HG03045 (cell line): ENCODE results near the gene VEZT.
"Not testable (repeated sequence)": the region's sequence is repeated elsewhere in the genome, so short reads cannot be mapped to it uniquely, and the experiment has no call there.

Experiments
- ATAC-seq: cut with Tn5 transposase; IDR thresholded peaks from one replicate; pipeline ENCODE4 v1.9.1; 2021; ENCODE audit warnings: mild to moderate bottlenecking, moderate library complexity; ENCODE audit not compliant: unreplicated experiment

VEZT gene

GRCh38 chr12:95217377-95218149 lies at the start of gene VEZT, which contains the start of gene FGD6:
Gene VEZT, plus strand, starts transcription at chr12:95217807. Its CDS starts 44 bp downstream, at chr12:95217851.
Gene FGD6, minus strand, starts transcription at chr12:95217467. Its CDS starts 227 bp downstream, at chr12:95217240.
- ATAC-seq: peak; percentile 95

GRCh38 chr12:95168746-95169145 lies 48.9 kb upstream of the VEZT start:
- no peak for ATAC-seq

GRCh38 chr12:95169368-95169767 lies 48.2 kb upstream of the VEZT start:
- ATAC-seq: no peak

GRCh38 chr12:95173392-95174251 lies 44.0 kb upstream of the VEZT start:
- ATAC-seq: no peak

GRCh38 chr12:95177201-95177768 lies 40.3 kb upstream of the VEZT start:
- no peak for ATAC-seq

GRCh38 chr12:95178136-95178535 lies 39.5 kb upstream of the VEZT start:
- no peak for ATAC-seq

GRCh38 chr12:95179011-95179410 lies 38.6 kb upstream of the VEZT start:
- no peak for ATAC-seq

GRCh38 chr12:95181103-95181502 lies 36.5 kb upstream of the VEZT start:
- ATAC-seq: no peak

- no peak for ATAC-seq
Observed at GRCh38 chr12:95182868-95183415, 34.7 kb upstream of the VEZT start.

GRCh38 chr12:95184121-95184520 lies 33.5 kb upstream of the VEZT start:
- no peak for ATAC-seq

GRCh38 chr12:95185072-95185471 lies 32.5 kb upstream of the VEZT start:
- no peak for ATAC-seq

- ATAC-seq: no peak
Observed at GRCh38 chr12:95185854-95186253, 31.8 kb upstream of the VEZT start.

- no peak for ATAC-seq
Observed at GRCh38 chr12:95187865-95188415, 29.7 kb upstream of the VEZT start.

- ATAC-seq: no peak
Observed at GRCh38 chr12:95191060-95191696, 26.4 kb upstream of the VEZT start.

GRCh38 chr12:95192271-95192670 lies 25.3 kb upstream of the VEZT start:
- ATAC-seq: no peak

GRCh38 chr12:95193139-95193538 lies 24.5 kb upstream of the VEZT start:
- no peak for ATAC-seq

- ATAC-seq: no peak
Observed at GRCh38 chr12:95195122-95195521, 22.5 kb upstream of the VEZT start.

GRCh38 chr12:95196875-95197569 lies 20.6 kb upstream of the VEZT start:
- ATAC-seq: not testable (repeated sequence)

- no peak for ATAC-seq
Observed at GRCh38 chr12:95197636-95198035, 20.0 kb upstream of the VEZT start.

GRCh38 chr12:95198914-95199313 lies 18.7 kb upstream of the VEZT start:
- peak; percentile 52 for ATAC-seq
